Activated B cell treated with CpG ODN at 0.5 μM for 24 hours (primary cell): ENCODE results near the gene ZCCHC14. TPM values are rescaled to one million over a fixed set of nuclear protein-coding genes. Genes with fewer than 3 reads are reported as not detected.

Source experiments
- ATAC-seq: fragments of 200-7000 bp; cut with Tn5 transposase; one replicate; pipeline ENCODE4 v1.10.0; 2021; ENCODE audit warnings: low read depth, mild to moderate bottlenecking, moderate library complexity
- CTCF ChIA-PET: fragments of 350-600 bp; sonication (Branson Sonifier 250); formaldehyde crosslinking; loops from one replicate; lab custom pipeline; 2021; ENCODE audit warnings: antibody characterized with exemption; lab: Charles Lee
- POLR2A ChIA-PET: fragments of 350-600 bp; sonication (Branson Sonifier 250); formaldehyde crosslinking; loops from one replicate; lab custom pipeline; 2021; ENCODE audit warnings: antibody characterized with exemption; lab: Charles Lee
- DNase-seq: peaks from one replicate; pipeline ENCODE4 v3.0.0; 2022
- H3K27ac Mint-ChIP-seq: one replicate; pipeline ENCODE4 v1.8.0; 2020; ENCODE audit warnings: mixed read lengths
- H3K27me3 Mint-ChIP-seq: one replicate; pipeline ENCODE4 v1.8.0; 2021; ENCODE audit warnings: mixed read lengths
- H3K36me3 Mint-ChIP-seq: one replicate; pipeline ENCODE4 v1.8.0; 2021; ENCODE audit warnings: low read depth, mixed read lengths
- H3K4me1 Mint-ChIP-seq: one replicate; pipeline ENCODE4 v1.8.0; 2021; ENCODE audit warnings: mixed read lengths
- H3K4me3 Mint-ChIP-seq: one replicate; pipeline ENCODE4 v1.8.0; 2020; ENCODE audit warnings: mild to moderate bottlenecking, mixed read lengths
- H3K9me3 Mint-ChIP-seq: one replicate; pipeline ENCODE4 v1.8.0; 2020; ENCODE audit warnings: mixed read lengths
- CTCF ChIP-seq: fragments of 200-600 bp; IDR thresholded peaks from one replicate; pipeline ENCODE4 v1.8.0; 2022; ENCODE audit warnings: antibody characterized with exemption, mild to moderate bottlenecking
- intact Hi-C: fragments of 100-400 bp; cut with micrococcal nuclease; formaldehyde crosslinking; loops from one replicate; pipeline ENCODE4 v1.15.1; 2024
- total RNA-seq: library from RNA; stranded (reverse); gene quantifications from 2 replicates; pipeline ENCODE4 v1.2.3, GENCODE V29; 2022

Gene ZCCHC14
- total RNA-seq, 1 donor from 2014 or later: 3.8 TPM

- peaks cover 23% of the 10 kb centered on the region for H3K4me1 Mint-ChIP-seq
- peaks cover 12% of the 10 kb centered on the region for H3K27me3 Mint-ChIP-seq
- ATAC-seq (no peak), DNase-seq (no peak)
- H3K4me3 Mint-ChIP-seq: peak overlapping the region; percentile 56
- POLR2A ChIA-PET: interaction anchor here (0.6 to 0.9 kb wide), 2 partner anchors 34 to 81 kb away, joined by 3 read pairs; partner anchors contain the start of gene FBXO31
- H3K36me3 Mint-ChIP-seq: no peaks in the 10 kb centered on the region
- intact Hi-C loops: no loop called here
- CTCF ChIA-PET: interaction anchor here (1.3 to 1.6 kb wide), 2 partner anchors 170 to 171 kb away, joined by 3 to 4 read pairs; no protein-coding TSS in a partner anchor
- H3K9me3 Mint-ChIP-seq: no peaks in the 10 kb centered on the region
- H3K27ac Mint-ChIP-seq: peak overlapping the region; percentile 83
- TF ChIP-seq CTCF: no peak
Observed at GRCh38 chr16:87465306-87465705, 27.5 kb downstream of the ZCCHC14 start.

- H3K4me3 Mint-ChIP-seq: peak overlapping the region; percentile 56
- no peak for TF ChIP-seq CTCF
- intact Hi-C loops: loop anchor here (1.0 to 5.0 kb wide), 2 partner anchors 32 to 88 kb away; no protein-coding TSS in a partner anchor
- peaks cover 12% of the 10 kb centered on the region for H3K27me3 Mint-ChIP-seq
- peak; percentile 81 for ATAC-seq
- H3K36me3 Mint-ChIP-seq: no peaks in the 10 kb centered on the region
- H3K4me1 Mint-ChIP-seq: peaks cover 23% of the 10 kb centered on the region
- peak overlapping the region; percentile 83 for H3K27ac Mint-ChIP-seq
- ChIA-PET POLR2A (interaction anchor here (0.5 to 1.7 kb wide), 4 partner anchors 14 to 81 kb away, joined by 3 to 5 read pairs (median 4); partner anchors contain the start of gene FBXO31), CTCF (interaction anchor here (1.0 to 1.6 kb wide), 3 partner anchors 15 to 172 kb away, joined by 3 to 4 read pairs (median 4); no protein-coding TSS in a partner anchor)
- H3K9me3 Mint-ChIP-seq: no peaks in the 10 kb centered on the region
- no peak for DNase-seq
Observed at GRCh38 chr16:87464691-87465300, 28.0 kb downstream of the ZCCHC14 start.

- H3K4me1 Mint-ChIP-seq: peaks cover 23% of the 10 kb centered on the region
- intact Hi-C loops: loop anchor here (1.0 to 5.0 kb wide), 2 partner anchors 32 to 88 kb away; no protein-coding TSS in a partner anchor
- ChIA-PET CTCF (interaction anchor here (0.6 to 1.0 kb wide), 4 partner anchors 14 to 170 kb away, joined by 3 to 5 read pairs (median 4); no protein-coding TSS in a partner anchor), POLR2A (interaction anchor here (0.5 to 1.7 kb wide), 3 partner anchors 13 to 81 kb away, joined by 4 to 5 read pairs (median 5); partner anchors contain the start of gene FBXO31)
- H3K27me3 Mint-ChIP-seq: peaks cover 10% of the 10 kb centered on the region
- H3K4me3 Mint-ChIP-seq: peak overlapping the region; percentile 56
- peak overlapping the region; percentile 83 for H3K27ac Mint-ChIP-seq
- H3K9me3 Mint-ChIP-seq: no peaks in the 10 kb centered on the region
- no peak for TF ChIP-seq CTCF
- peak; percentile 61 for ATAC-seq
- peaks cover under 1% of the 10 kb centered on the region for H3K36me3 Mint-ChIP-seq
- no peak for DNase-seq
Observed at GRCh38 chr16:87463722-87464690, 28.8 kb downstream of the ZCCHC14 start.

- Mint-ChIP-seq H3K27ac (no peak overlapping the region), H3K36me3 (peaks cover 3% of the 10 kb centered on the region), H3K9me3 (no peaks in the 10 kb centered on the region), H3K4me1 (peaks cover 23% of the 10 kb centered on the region), H3K27me3 (peaks cover 2% of the 10 kb centered on the region), H3K4me3 (no peak overlapping the region)
- CTCF ChIA-PET: interaction anchor here (2.4 kb wide), 1 partner anchor 174 kb away, joined by 11 read pairs; no protein-coding TSS in a partner anchor
- TF ChIP-seq CTCF: no peak
- DNase-seq (no peak), ATAC-seq (peak; percentile 36)
- intact Hi-C loops: loop anchor here (5.0 kb wide), 1 partner anchor 91 kb away; no protein-coding TSS in a partner anchor
- POLR2A ChIA-PET: no interaction called here
Observed at GRCh38 chr16:87461466-87461991, 31.3 kb downstream of the ZCCHC14 start.
